Measurements from ENCODE around the gene FUZ. TPM values are rescaled to one million over a fixed set of nuclear protein-coding genes. Genes with fewer than 3 reads are reported as not detected.

FUZ gene
- total RNA-seq (31.5 and 36.7 TPM in 2 replicates), polyA plus RNA-seq (30.2 and 31.7 TPM in 2 replicates), polyA minus RNA-seq (20.0 and 22.2 TPM in 2 replicates)
- total RNA-seq (2013): 15.1 TPM

GRCh38 chr19:49812997-49813861 is at the start of gene FUZ:
FUZ (minus strand) TSS chr19:49813292; CDS start chr19:49813106, 186 bp downstream.
- Histone ChIP-seq H3K36me3 (replicated peaks in 1 of 2; ENCODE audit: control extremely low read depth in 1 of 2, control insufficient read depth in 1 of 2, extremely low read depth in 1 of 2, insufficient read depth in 2 of 2, low read length in 1 of 2) (no peaks in the 10 kb centered on the region), H3K4me2 (replicated peaks; ENCODE audit: low read depth, low read length, poor library complexity, severe bottlenecking) (peak within 1 kb of the TSS; percentile 95), H3K27ac (ENCODE audit: low read length in 2 of 2) (peak within 1 kb of the TSS; percentile 92 to 97), H3K4me3 (ENCODE audit: control extremely low read depth in 1 of 5, extremely low read depth in 1 of 5, insufficient read depth in 1 of 5, low read depth in 2 of 5, low read length in 4 of 5) (peak within 1 kb of the TSS; percentile 70 to 100 (median 94)), H4K20me1 (ENCODE audit: control insufficient read depth, insufficient read depth, low read length, poor library complexity, severe bottlenecking) (no peaks in the 10 kb centered on the region), H3K9ac (ENCODE audit: low read length) (peak within 1 kb of the TSS; percentile 99), H3K9me3 (ENCODE audit: control extremely low read depth in 1 of 3, control insufficient read depth in 2 of 3, insufficient read depth in 1 of 3, low read length in 2 of 3) (no peaks in the 10 kb centered on the region), H2AFZ (ENCODE audit: insufficient read depth, low read depth, low read length, poor library complexity, severe bottlenecking) (peak within 1 kb of the TSS; percentile 78), H3K4me1 (ENCODE audit: control insufficient read depth in 2 of 2, insufficient read depth in 2 of 2, low read length in 2 of 2) (peaks cover 21 to 42% of the 10 kb centered on the region in 2 donors), H3K79me2 (ENCODE audit: control insufficient read depth, insufficient read depth, low read length) (peaks cover 5% of the 10 kb centered on the region), H3K27me3 (replicated peaks in 1 of 4; ENCODE audit: control extremely low read depth in 1 of 4, control insufficient read depth in 3 of 4, insufficient read depth in 4 of 4, low read length in 3 of 4) (no peaks in the 10 kb centered on the region)
- 0% methylated on average over 13 of the region's 45 CpGs for WGBS (ENCODE audit: insufficient coverage)
- CTCF ChIA-PET: interaction anchor here (0.5 to 1.8 kb wide), 8 partner anchors 30 to 238 kb away, joined by 3 to 7 read pairs (median 4); partner anchors contain the start of genes AKT1S1, AP2A1 and TBC1D17
- H3K27ac Mint-ChIP-seq: peak within 1 kb of the TSS; percentile 98
- H3K9me3 Mint-ChIP-seq (ENCODE audit: insufficient read depth): no peaks in the 10 kb centered on the region
- peak; percentile 54 for ATAC-seq (ENCODE audit: low read depth)
- peak within 1 kb of the TSS; percentile 97 for H3K4me3 Mint-ChIP-seq
- no peaks in the 10 kb centered on the region for H3K27me3 Mint-ChIP-seq
- POLR2A ChIA-PET: interaction anchor here (1.2 to 3.3 kb wide), 8 partner anchors 31 to 116 kb away, joined by 4 to 30 read pairs (median 11); partner anchors contain the start of genes AKT1S1, AP2A1, ATF5 and NUP62
- intact Hi-C loops (cut with micrococcal nuclease): loop anchor here (1.0 to 2.0 kb wide), 6 partner anchors 37 to 212 kb away; partner anchors contain the start of genes AKT1S1, PNKP, PRMT1 and TBC1D17
- peak; percentile 98 for DNase-seq
- no peak for TF ChIP-seq EZH2 (IDR thresholded peaks at IDR 0.05; ENCODE audit: borderline replicate concordance, insufficient read depth, low read depth, low read length, poor library complexity, severe bottlenecking)
- TF ChIP-seq CTCF (IDR thresholded peaks at IDR 0.05): peak; percentile 23
- peaks cover 44% of the 10 kb centered on the region for H3K4me1 Mint-ChIP-seq
